HAP-1 (cell line): Measurements from ENCODE around the gene GNB3.

Experiments
- DNase-seq, 2 experiments: peaks; one replicate each; pipeline ENCODE4 v3.0.0-alpha.2; 2016 to 2020; ENCODE audit warnings: low spot score in 2 of 2
- H3K27me3 ChIP-seq: fragments of 250-450 bp; sonication (Bioruptor Pico); 2 replicates; pipeline ENCODE4 v1.5.1; 2020; ENCODE audit warnings: low read depth, mild to moderate bottlenecking, moderate library complexity
- H3K36me3 ChIP-seq: fragments of 250-450 bp; sonication (Bioruptor Pico); replicated peaks from 2 replicates; pipeline ENCODE4 v1.5.1; 2020; ENCODE audit warnings: mild to moderate bottlenecking
- H3K4me1 ChIP-seq: fragments of 250-450 bp; sonication (Bioruptor Pico); 2 replicates; pipeline ENCODE4 v1.5.1; 2020; ENCODE audit warnings: mild to moderate bottlenecking
- H3K4me3 ChIP-seq: fragments of 250-450 bp; sonication (Bioruptor Pico); 2 replicates; pipeline ENCODE4 v1.5.1; 2020; ENCODE audit warnings: mild to moderate bottlenecking, moderate library complexity
- H3K9me3 ChIP-seq: fragments of 250-450 bp; sonication (Bioruptor Pico); 2 replicates; pipeline ENCODE4 v1.5.1; 2020; ENCODE audit warnings: mild to moderate bottlenecking, moderate library complexity
- in situ Hi-C: fragments of 300-500 bp; cut with MboI; formaldehyde crosslinking; loops from 3 replicates; pipeline ENCODE4 v1.14.3; 2020; ENCODE audit warnings: low sequenced_read_pairs, inconsistent platforms, mixed read lengths

Gene GNB3

GRCh38 chr12:6837370-6838060 lies 3.2 kb upstream of the GNB3 start:
- Histone ChIP-seq H3K36me3 (peaks cover 89% of the 10 kb centered on the region), H3K4me1 (no peaks in the 10 kb centered on the region), H3K9me3 (no peaks in the 10 kb centered on the region), H3K27me3 (no peaks in the 10 kb centered on the region), H3K4me3 (no peak overlapping the region)
- in situ Hi-C loops = no loop called here
- no peak for DNase-seq

- DNase-seq = no peak
- H3K4me1 ChIP-seq = no peaks in the 10 kb centered on the region
- H3K9me3 ChIP-seq = no peaks in the 10 kb centered on the region
- no peak overlapping the region for H3K4me3 ChIP-seq
- in situ Hi-C loops = no loop called here
- H3K27me3 ChIP-seq = no peaks in the 10 kb centered on the region
- peaks cover 91% of the 10 kb centered on the region for H3K36me3 ChIP-seq
Observed at GRCh38 chr12:6838854-6839253, 1.9 kb upstream of the GNB3 start.

DNA sequence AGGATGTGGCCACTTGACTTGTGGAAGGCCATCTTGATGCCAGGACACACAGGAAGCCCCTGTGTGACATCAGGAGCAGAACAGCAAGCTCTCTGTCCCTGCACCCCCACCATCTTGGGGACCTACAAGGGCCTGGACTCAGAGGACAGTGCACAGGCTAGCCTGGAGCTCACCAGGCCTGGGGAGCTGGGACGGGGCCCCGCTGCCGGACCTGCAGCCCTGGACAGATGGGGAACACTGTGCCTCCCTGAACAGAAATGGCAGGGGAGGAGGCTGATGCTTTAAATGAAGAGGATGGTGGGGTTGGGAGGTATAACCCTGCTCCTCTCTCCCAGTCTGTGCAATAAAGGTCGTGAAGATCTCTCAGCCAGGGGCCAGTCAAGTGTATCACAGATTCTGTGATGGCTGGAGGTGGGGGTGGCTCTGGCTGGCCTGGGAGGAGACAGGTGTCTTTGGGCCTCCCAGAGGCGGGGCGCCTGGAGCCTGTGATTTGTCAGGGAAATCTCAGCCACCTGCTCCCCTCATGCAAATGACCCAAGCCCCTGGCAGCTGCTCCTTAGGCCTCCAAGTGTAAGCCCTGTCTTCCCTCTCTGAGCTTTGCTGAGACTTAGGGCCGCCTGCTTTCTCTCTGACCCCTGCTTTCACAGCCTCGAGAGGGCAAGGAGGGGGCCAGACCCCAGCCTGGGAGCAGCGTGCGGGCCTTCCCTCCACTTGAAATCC lies 1.1 kb upstream of the GNB3 start:
- peaks cover 90% of the 10 kb centered on the region for H3K36me3 ChIP-seq
- in situ Hi-C loops = no loop called here
- H3K4me3 ChIP-seq = no peak overlapping the region
- no peaks in the 10 kb centered on the region for H3K4me1 ChIP-seq
- no peak for DNase-seq
- H3K27me3 ChIP-seq = no peaks in the 10 kb centered on the region
- no peaks in the 10 kb centered on the region for H3K9me3 ChIP-seq

DNA sequence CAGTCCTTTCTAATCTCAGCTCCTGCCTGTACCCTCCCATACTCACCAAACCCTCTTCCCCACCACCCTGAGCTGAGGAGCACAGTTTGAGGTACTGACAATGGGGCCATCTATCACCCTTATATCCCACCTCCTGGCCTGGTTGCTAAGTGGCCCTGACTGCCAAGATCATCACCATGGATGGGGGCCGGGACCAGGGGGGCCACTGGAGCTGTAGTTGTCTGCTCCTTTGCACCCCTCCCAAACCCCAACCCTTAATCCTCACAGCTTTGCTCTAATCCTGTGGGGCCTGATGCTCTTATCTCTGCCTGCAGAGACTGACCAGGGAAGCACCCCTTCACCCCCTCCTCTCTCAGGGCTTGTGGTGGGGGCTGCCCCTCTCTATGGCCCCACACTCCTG lies 395 bp upstream of the GNB3 start:
- H3K27me3 ChIP-seq = no peaks in the 10 kb centered on the region
- H3K36me3 ChIP-seq = peaks cover 92% of the 10 kb centered on the region
- H3K4me1 ChIP-seq = no peaks in the 10 kb centered on the region
- no peaks in the 10 kb centered on the region for H3K9me3 ChIP-seq
- H3K4me3 ChIP-seq = no peak overlapping the region
- in situ Hi-C loops = no loop called here
- DNase-seq = no peak

DNA sequence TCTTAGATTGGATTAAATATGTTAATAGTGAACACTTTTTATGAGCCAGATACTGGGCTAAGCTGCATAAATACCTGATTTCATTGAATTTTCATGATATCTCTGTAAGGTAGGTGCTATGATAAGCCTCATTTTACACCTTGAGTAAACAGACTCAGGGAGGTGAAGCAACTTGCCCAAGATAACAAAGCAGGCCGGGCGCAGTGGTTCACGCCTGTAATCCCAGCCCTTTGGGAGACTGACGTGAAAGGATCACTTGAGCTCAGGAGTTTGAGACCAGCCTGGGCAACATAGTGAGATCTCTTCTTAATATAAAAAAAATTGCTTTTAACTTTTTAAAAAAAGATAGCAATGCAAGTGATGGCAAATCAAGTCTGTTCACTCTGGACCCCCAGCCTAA lies 1.4 kb downstream of the GNB3 start:
- DNase-seq = no peak
- peaks cover 94% of the 10 kb centered on the region for H3K36me3 ChIP-seq
- no peaks in the 10 kb centered on the region for H3K9me3 ChIP-seq
- H3K4me3 ChIP-seq = no peak overlapping the region
- in situ Hi-C loops = no loop called here
- H3K27me3 ChIP-seq = no peaks in the 10 kb centered on the region
- H3K4me1 ChIP-seq = no peaks in the 10 kb centered on the region

DNA sequence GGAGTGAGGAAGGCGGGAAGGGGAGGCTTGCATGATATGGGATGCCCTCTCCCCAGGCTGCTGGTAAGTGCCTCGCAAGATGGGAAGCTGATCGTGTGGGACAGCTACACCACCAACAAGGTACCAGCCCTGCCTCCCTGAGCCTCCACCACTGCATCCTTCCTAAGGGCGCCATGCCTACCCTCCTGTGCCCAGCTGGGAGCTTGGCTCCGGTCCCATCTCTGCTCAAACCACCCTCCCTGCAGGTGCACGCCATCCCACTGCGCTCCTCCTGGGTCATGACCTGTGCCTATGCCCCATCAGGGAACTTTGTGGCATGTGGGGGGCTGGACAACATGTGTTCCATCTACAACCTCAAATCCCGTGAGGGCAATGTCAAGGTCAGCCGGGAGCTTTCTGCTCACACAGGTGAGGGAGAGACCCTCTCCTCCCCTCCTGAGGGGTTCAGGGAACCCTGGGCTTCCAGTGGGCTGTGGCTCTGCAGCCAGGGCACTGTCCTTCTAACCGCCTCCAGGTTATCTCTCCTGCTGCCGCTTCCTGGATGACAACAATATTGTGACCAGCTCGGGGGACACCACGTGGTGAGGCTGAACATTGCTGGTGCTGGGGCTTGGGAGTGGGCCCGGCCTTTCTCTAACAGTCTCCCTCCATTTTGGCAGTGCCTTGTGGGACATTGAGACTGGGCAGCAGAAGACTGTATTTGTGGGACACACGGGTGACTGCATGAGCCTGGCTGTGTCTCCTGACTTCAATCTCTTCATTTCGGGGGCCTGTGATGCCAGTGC lies 2.6 kb downstream of the GNB3 start:
- Histone ChIP-seq H3K4me3 (no peak overlapping the region), H3K27me3 (no peaks in the 10 kb centered on the region), H3K36me3 (peaks cover 94% of the 10 kb centered on the region), H3K4me1 (no peaks in the 10 kb centered on the region), H3K9me3 (no peaks in the 10 kb centered on the region)
- peak in 1 of 2 experiments; percentile 52 for DNase-seq
- in situ Hi-C loops = no loop called here

DNA sequence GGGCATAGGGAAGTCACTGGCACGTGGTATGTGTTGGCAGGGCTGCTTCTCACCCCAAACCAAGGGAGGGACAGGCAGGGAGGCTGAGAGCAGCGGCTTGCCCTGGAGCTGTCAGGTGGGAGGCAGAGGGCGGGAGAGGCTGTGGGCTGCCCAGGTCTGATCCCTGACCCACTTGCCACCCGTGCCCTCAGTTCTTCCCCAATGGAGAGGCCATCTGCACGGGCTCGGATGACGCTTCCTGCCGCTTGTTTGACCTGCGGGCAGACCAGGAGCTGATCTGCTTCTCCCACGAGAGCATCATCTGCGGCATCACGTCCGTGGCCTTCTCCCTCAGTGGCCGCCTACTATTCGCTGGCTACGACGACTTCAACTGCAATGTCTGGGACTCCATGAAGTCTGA lies 4.7 kb downstream of the GNB3 start:
- DNase-seq = no peak
- Histone ChIP-seq H3K4me3 (no peak overlapping the region), H3K27me3 (no peaks in the 10 kb centered on the region), H3K4me1 (peaks cover 6% of the 10 kb centered on the region; the same call in 1 of the 2 replicates), H3K9me3 (no peaks in the 10 kb centered on the region), H3K36me3 (peaks cover 94% of the 10 kb centered on the region)
- in situ Hi-C loops = no loop called here

DNA sequence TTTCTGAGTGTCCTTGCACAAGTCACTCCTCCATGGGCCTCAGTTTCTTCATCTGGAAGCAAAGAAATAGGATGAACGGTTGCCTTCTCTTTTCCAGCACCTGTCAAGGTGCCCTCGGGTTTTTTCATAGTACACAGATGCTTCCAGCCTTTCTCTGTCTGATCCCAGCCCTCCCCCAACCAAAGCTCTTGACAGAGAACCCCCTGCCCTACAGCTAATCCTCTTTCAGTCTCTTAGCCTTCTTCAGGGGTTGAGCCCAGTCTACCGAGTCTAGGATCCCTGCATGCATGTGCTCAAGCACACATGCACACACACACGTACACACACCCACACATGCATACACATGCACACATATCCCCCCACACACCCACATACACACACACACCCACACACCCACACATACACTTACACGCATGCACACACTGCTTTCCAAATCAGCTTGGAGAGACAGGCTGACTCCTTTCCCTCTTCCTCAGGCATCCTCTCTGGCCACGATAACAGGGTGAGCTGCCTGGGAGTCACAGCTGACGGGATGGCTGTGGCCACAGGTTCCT lies 5.7 kb downstream of the GNB3 start:
- DNase-seq = no peak
- Histone ChIP-seq H3K4me3 (no peak overlapping the region), H3K36me3 (peaks cover 94% of the 10 kb centered on the region), H3K27me3 (no peaks in the 10 kb centered on the region), H3K4me1 (peaks cover 9% of the 10 kb centered on the region; the same call in 1 of the 2 replicates), H3K9me3 (no peaks in the 10 kb centered on the region)
- in situ Hi-C loops = no loop called here

GRCh38 chr12:6847676-6848075 lies 7.0 kb downstream of the GNB3 start:
- Histone ChIP-seq H3K36me3 (peaks cover 81% of the 10 kb centered on the region), H3K4me3 (no peak overlapping the region), H3K27me3 (no peaks in the 10 kb centered on the region), H3K4me1 (peaks cover 9% of the 10 kb centered on the region; the same call in 1 of the 2 replicates), H3K9me3 (no peaks in the 10 kb centered on the region)
- DNase-seq = no peak
- in situ Hi-C loops = no loop called here

GRCh38 chr12:6849427-6849826 lies 8.7 kb downstream of the GNB3 start:
- Histone ChIP-seq H3K4me1 (peaks cover 15% of the 10 kb centered on the region), H3K4me3 (no peak overlapping the region), H3K9me3 (no peaks in the 10 kb centered on the region), H3K27me3 (no peaks in the 10 kb centered on the region), H3K36me3 (peaks cover 65% of the 10 kb centered on the region)
- in situ Hi-C loops = no loop called here
- no peak for DNase-seq

GRCh38 chr12:6849976-6850560 lies 9.3 kb downstream of the GNB3 start:
- in situ Hi-C loops = no loop called here
- no peak for DNase-seq
- Histone ChIP-seq H3K4me3 (peak overlapping the region; percentile 80), H3K4me1 (peaks cover 15% of the 10 kb centered on the region), H3K9me3 (no peaks in the 10 kb centered on the region), H3K27me3 (no peaks in the 10 kb centered on the region), H3K36me3 (peaks cover 59% of the 10 kb centered on the region)

DNA sequence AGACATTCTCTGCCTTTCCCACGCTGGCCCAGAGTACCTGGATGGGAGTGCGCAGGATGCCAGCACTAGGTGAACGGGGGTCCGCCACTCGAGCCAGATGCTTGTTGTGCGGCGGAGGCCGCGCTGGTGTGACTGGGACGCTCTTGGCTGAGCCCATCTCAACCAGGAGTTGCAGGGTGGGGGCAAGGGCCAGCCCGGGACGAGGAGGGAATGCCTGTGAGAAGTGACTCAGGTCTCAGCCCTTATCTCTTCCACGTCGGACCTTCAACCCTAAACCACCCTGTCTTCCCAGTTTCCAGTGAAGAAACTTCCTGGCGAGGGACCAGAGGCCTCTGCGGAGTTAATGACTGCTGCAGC lies 10.0 kb downstream of the GNB3 start:
- Histone ChIP-seq H3K4me1 (peaks cover 15% of the 10 kb centered on the region), H3K4me3 (peak overlapping the region; percentile 80), H3K9me3 (no peaks in the 10 kb centered on the region), H3K36me3 (peaks cover 56% of the 10 kb centered on the region), H3K27me3 (no peaks in the 10 kb centered on the region)
- in situ Hi-C loops = no loop called here
- DNase-seq = no peak

GRCh38 chr12:6851153-6851920 lies 10.6 kb downstream of the GNB3 start, which contains the start of gene CDCA3:
CDCA3 (minus strand) TSS chr12:6851286; CDS start chr12:6850952, 334 bp downstream.
- Histone ChIP-seq H3K4me3 (peak within 1 kb of the TSS; percentile 80), H3K9me3 (no peaks in the 10 kb centered on the region), H3K27me3 (no peaks in the 10 kb centered on the region), H3K36me3 (peaks cover 56% of the 10 kb centered on the region), H3K4me1 (peaks cover 15% of the 10 kb centered on the region)
- peak; percentile 97 to 99 for DNase-seq
- in situ Hi-C loops = no loop called here
